Stimulated activated CD8-positive, alpha-beta memory T cell treated with anti-CD3 and anti-CD28 coated beads, Interleukin-4, amount 100 ng/mL, for 48 hours (primary cell): ENCODE results near the gene FHOD3.

Source experiments
- DNase-seq: peaks from one replicate; pipeline ENCODE4 v3.0.0-alpha.2; 2020

FHOD3 gene

GRCh38 chr18:36387310-36387709 is 89.8 kb downstream of the FHOD3 start:
- DNase-seq: no peak

DNA sequence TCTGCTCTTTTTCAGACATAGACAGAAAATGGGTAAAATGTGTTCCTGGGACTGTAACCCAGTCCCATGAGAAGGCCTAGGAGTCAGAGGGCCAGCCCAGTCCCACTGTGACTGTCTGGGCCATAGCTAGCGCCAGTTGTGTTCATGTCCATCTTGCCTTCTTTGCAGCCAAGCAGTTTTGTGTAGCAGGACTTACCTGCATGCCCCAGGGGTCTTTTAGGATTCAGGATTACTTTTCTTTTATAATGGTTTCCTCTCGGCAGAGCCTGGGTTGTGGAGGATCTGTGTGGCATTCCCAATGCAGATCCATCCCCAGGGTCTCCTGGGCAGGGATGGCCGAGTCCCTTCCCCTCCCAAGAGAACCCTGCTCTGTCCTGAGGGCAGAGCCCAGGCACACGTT is 90.8 kb downstream of the FHOD3 start:
- DNase-seq: no peak

DNA sequence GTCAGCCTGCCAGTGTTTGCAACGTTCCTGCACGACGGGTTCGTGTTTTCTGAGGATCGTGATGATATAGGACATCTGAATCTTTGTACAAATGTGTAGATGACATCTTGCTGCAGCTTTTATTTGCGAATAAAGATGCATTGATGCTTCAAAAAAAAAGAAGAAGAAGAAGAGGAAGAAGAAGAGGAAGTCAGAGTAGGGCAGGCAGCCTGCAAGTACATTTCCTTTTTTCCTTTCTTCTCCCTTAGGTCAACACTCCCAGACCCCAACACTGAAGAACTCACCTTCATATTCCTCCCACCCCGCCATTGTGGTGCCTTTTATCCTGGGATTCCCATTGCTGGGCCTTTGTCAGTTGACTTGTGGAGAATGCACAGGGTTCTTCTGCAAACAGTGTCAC is 91.5 kb downstream of the FHOD3 start:
- DNase-seq: no peak

- no peak for DNase-seq
Observed at GRCh38 chr18:36389811-36390581, 92.5 kb downstream of the FHOD3 start.

DNA sequence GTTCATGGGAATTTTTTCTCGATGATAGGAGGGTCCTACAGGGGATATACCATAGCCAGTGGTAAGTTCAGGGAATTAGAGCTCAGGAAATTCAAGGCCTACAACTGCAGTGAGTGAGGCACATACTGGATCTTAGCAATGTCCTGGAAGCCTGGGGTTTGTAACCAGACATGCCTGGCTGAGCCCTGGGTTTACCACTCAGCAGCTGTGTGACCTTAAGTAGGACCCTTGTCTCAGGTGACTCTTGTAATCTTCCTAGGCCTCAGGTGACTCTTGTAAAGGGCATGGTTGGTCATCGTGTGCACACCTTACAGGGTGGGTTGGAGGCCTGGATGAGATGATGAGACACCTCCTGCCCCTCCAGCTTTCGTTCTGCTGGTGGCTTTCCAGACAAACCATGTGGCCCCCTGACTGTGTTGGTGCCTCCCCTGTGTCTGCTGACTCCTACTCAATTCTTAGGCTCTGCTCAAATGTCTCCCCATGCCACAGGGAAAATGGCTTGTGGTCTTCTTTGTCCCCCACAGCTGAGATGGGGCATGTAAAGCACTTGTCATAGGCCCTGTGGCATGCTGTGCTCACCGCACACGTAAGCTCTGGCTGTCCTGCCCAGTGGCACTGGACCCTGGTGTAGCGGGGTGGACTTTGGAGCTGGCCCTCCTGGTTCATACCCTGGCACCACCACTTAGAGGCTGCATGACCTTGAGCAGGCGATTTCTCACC is 94.1 kb downstream of the FHOD3 start:
- no peak for DNase-seq

- no peak for DNase-seq
Observed at GRCh38 chr18:36392164-36392978, 94.9 kb downstream of the FHOD3 start.

- DNase-seq: no peak
Observed at GRCh38 chr18:36392979-36393287, 95.4 kb downstream of the FHOD3 start.

GRCh38 chr18:36394486-36394885 is 97.0 kb downstream of the FHOD3 start:
- DNase-seq: no peak

GRCh38 chr18:36396190-36396589 is 98.7 kb downstream of the FHOD3 start:
- no peak for DNase-seq

DNA sequence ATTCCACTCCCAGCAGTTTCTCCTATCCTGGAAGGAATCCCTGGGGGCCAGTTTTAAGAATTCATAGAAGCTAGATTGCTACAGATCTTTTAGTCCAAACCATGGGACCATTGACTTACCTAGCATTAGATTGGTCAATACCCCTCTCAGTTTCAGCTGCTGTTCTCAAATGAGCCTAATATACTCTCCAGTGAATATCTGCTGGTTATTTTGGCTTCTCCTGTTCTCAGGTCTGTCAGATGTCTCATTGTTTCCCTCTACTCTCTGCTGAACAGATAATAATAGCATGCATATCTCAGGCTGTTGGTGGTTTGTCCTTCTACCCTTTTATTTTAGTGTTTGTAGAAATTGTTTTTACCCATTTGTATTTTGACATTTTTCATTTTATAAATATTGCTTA is 99.5 kb downstream of the FHOD3 start:
- DNase-seq: no peak

- DNase-seq: no peak
Observed at GRCh38 chr18:36398419-36398818, 100.9 kb downstream of the FHOD3 start.

DNA sequence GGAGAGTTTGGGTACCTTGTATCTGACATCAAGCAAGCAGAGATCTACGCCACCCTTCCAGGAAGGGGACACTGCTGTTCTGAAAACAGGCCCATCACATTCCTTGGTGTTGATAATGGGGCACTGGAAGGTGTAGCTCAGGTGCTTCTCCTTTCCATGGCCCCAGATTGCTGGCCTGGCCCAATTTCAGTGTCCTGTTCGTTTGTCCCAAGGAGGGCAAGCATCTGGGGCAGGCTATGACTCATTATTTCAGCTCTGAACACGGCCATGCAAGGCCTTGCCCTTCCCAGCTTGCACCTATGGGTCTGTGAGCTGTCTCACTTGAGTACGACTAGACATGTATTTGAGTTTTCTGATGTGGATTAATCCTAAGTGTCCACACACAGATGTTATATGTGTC is 101.5 kb downstream of the FHOD3 start:
- no peak for DNase-seq

- DNase-seq: no peak
Observed at GRCh38 chr18:36401462-36401861, 103.9 kb downstream of the FHOD3 start.

DNA sequence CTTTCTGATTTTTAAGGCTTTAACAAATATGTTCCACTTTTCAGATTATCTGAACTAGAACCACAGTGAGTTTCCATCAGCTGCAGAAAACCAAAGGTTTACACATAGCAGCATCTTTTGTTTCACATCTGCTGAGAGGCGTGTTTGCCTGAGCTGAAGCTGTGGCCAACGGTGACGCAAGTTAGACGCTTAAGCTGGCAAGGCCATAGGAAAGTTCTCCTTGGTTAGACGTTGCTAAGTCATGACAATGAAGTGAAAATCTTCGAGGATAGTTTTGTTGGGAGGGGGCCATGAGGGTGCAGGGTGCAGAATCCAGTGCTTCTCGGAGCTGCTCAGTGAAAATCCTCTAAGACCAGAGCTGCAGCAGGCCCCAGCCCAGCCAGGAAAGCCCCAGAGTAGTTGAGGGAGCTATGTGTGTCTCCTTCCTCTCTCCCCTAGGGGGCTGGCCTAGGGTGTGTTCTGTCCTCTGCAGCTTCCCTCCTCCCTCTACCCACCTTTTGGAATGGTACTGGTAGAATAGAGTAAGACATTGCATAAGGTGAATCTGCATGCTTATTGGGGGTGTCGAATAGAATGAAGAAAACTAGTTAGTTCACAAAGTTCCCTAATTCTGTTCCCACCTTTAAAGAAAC is 105.4 kb downstream of the FHOD3 start:
- no peak for DNase-seq

GRCh38 chr18:36403896-36404820 is 106.6 kb downstream of the FHOD3 start:
- DNase-seq: no peak

- no peak for DNase-seq
Observed at GRCh38 chr18:36405611-36406010, 108.1 kb downstream of the FHOD3 start.

DNA sequence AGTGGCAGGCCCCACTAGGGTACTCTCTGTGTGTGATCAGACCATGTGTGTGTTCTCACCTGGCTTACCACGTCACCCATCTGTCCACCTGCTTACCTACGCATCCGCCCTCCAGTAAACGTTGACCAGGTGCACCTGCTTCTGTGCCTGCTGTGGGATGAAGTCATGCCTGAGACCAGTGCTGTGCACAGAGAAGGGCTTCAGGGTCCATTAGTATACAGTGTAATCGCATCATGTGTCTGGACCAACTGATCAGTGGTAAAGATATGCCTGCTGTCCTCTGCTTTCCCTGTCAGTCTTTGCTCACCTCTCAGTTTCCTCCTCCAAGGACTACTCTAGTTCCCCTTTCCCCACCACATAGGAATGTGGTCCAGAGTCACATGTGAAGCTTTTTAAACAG is 109.3 kb downstream of the FHOD3 start:
- no peak for DNase-seq

GRCh38 chr18:36408606-36409005 is 111.1 kb downstream of the FHOD3 start:
- DNase-seq: no peak

DNA sequence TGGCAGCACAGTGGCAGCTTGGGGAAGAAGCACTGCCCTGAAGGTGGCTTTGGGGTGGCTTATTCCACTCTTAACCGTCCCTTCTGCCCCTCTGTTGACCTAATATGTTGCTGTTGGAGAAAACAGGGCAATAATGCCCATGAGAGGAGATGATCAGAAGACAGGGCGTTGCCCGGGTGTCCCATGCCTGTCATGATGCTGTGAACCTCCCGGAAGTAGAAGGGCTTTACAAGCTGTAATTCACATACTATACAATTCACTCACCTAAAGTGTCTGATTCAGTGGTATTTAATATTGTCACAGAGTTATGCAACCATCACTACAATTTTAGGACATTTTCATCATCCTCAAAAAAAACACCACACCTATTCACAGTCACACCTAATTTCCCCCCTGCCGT is 112.3 kb downstream of the FHOD3 start:
- DNase-seq: no peak

DNA sequence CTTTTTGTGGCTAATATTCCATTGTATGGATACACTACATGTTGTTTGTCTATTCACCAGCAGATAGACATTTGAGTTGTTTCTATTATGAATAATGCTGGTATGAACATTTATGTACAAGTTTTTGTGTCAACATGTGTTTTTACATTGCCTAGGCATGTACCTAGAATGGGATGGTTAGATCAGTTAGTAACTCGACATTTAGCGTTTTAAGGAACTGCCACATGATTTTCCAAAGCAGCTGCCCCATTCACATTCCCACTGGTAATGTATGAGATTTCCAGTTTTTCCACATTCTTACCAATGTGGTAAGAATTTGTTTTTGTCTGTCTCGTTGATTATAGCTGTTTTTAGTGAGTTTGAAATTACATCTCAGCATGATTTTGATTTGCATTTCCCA is 112.8 kb downstream of the FHOD3 start:
- DNase-seq: no peak

GRCh38 chr18:36411745-36412168 is 114.2 kb downstream of the FHOD3 start:
- no peak for DNase-seq

- no peak for DNase-seq
Observed at GRCh38 chr18:36412778-36413177, 115.3 kb downstream of the FHOD3 start.
